Neural cell (in vitro differentiated cells): Measurements from ENCODE around the gene RBFOX2. TPM values are rescaled to one million over a fixed set of nuclear protein-coding genes. Genes with fewer than 3 reads are reported as not detected.

Experiments used
- H2AFZ ChIP-seq: fragments of 200-600, 300-800 bp; sonication (generic), shearing (Covaris generic); 2 replicates; pipeline ENCODE4 v1.6.0; 2014; ENCODE audit warnings: low read depth, mild to moderate bottlenecking, antibody characterized with exemption, low read length, moderate library complexity
- H3F3A ChIP-seq: fragments of 200-600 bp; shearing (Covaris generic); 2 replicates; pipeline ENCODE4 v1.6.1; 2016; ENCODE audit warnings: mild to moderate bottlenecking, moderate library complexity, mixed read lengths, antibody characterized with exemption, low read length; ENCODE audit not compliant: insufficient read depth, poor library complexity, severe bottlenecking
- H3K27ac ChIP-seq: fragments of 200-600, 300-800 bp; sonication (generic), shearing (Covaris generic); 2 replicates; pipeline ENCODE4 v1.5.1; 2014; ENCODE audit warnings: mild to moderate bottlenecking, low read length, moderate library complexity
- H3K27me3 ChIP-seq: fragments of 300-800, 200-600 bp; sonication (generic), shearing (Covaris generic); 2 replicates; pipeline ENCODE4 v1.6.0; 2014; ENCODE audit warnings: mild to moderate bottlenecking, low read depth, low read length, moderate library complexity; ENCODE audit not compliant: insufficient read depth
- H3K36me3 ChIP-seq: fragments of 300-800, 200-600 bp; sonication (generic), shearing (Covaris generic); 2 replicates; pipeline ENCODE4 v1.5.1; 2014; ENCODE audit warnings: mild to moderate bottlenecking, antibody characterized with exemption, low read length, moderate library complexity; ENCODE audit not compliant: insufficient read depth
- H3K4me2 ChIP-seq: fragments of 300-800, 200-600 bp; sonication (generic), shearing (Covaris generic); 2 replicates; pipeline ENCODE4 v1.6.0; 2014; ENCODE audit warnings: mild to moderate bottlenecking, low read length
- H3K4me3 ChIP-seq: fragments of 300-800, 200-600 bp; sonication (generic), shearing (Covaris generic); 2 replicates; pipeline ENCODE4 v1.5.1; 2014; ENCODE audit warnings: mild to moderate bottlenecking, low read length, moderate library complexity
- H3K79me2 ChIP-seq: fragments of 200-600 bp; shearing (Covaris generic); replicated peaks from 2 replicates; pipeline ENCODE4 v1.6.0; 2014; ENCODE audit warnings: mild to moderate bottlenecking, low read length, moderate library complexity; ENCODE audit not compliant: insufficient read depth
- H3K9ac ChIP-seq: fragments of 300-800, 200-600 bp; sonication (generic), shearing (Covaris generic); 2 replicates; pipeline ENCODE4 v1.6.1; 2016; ENCODE audit warnings: mild to moderate bottlenecking, low read length, mixed read lengths
- H3K9me2 ChIP-seq: fragments of 200-600 bp; shearing (Covaris generic); 2 replicates; pipeline ENCODE4 v1.6.1; 2016; ENCODE audit warnings: mild to moderate bottlenecking, low read length, mixed read lengths; ENCODE audit not compliant: insufficient read depth
- H3K9me3 ChIP-seq: fragments of 200-600, 300-800 bp; sonication (generic), shearing (Covaris generic); 2 replicates; pipeline ENCODE4 v1.6.1; 2016; ENCODE audit warnings: mild to moderate bottlenecking, mixed run types, low read length, moderate library complexity, mixed read lengths
- H4K20me1 ChIP-seq: fragments of 200-600 bp; shearing (Covaris generic); 2 replicates; pipeline ENCODE4 v1.6.1; 2016; ENCODE audit warnings: mild to moderate bottlenecking, mixed run types; ENCODE audit not compliant: insufficient read depth
- EP300 ChIP-seq: fragments of 450-650 bp; conservative IDR thresholded peaks from 2 replicates; pipeline ENCODE4 v1.6.1; 2014; ENCODE audit warnings: antibody characterized with exemption, mild to moderate bottlenecking, moderate library complexity; ENCODE audit not compliant: poor library complexity, severe bottlenecking
- EZH2 ChIP-seq: fragments of 200-600, 300-800 bp; shearing (Covaris generic), sonication (generic); IDR thresholded peaks from 2 replicates; pipeline ENCODE4 v1.6.1; 2014; ENCODE audit warnings: antibody characterized with exemption, low read length, borderline replicate concordance, mild to moderate bottlenecking; ENCODE audit not compliant: insufficient read depth, poor library complexity, severe bottlenecking
- MXI1 ChIP-seq: fragments of 450-650 bp; conservative IDR thresholded peaks from 2 replicates; pipeline ENCODE4 v1.6.1; 2014; ENCODE audit warnings: antibody characterized with exemption, mild to moderate bottlenecking; ENCODE audit not compliant: poor library complexity, severe bottlenecking
- POLR2AphosphoS5 ChIP-seq: IDR thresholded peaks from 2 replicates; pipeline ENCODE4 v1.6.1; 2012
- RAD21 ChIP-seq: fragments of 450-650 bp; conservative IDR thresholded peaks from 2 replicates; pipeline ENCODE4 v1.6.1; 2014; ENCODE audit warnings: antibody characterized with exemption, mild to moderate bottlenecking, moderate library complexity
- SMC3 ChIP-seq: fragments of 450-650 bp; conservative IDR thresholded peaks from 2 replicates; pipeline ENCODE4 v1.6.1; 2014; ENCODE audit warnings: antibody characterized with exemption, mild to moderate bottlenecking, moderate library complexity; ENCODE audit not compliant: poor library complexity
- TAF1 ChIP-seq: IDR thresholded peaks from 2 replicates; pipeline ENCODE4 v1.6.1; 2012; ENCODE audit warnings: low read depth
- polyA plus RNA-seq: library from polyadenylated mRNA; depleted of rRNA; stranded (reverse); fragments of >200 nt; gene quantifications from 2 replicates; pipeline ENCODE4 v1.2.3, GENCODE V29; 2014
- TF ChIP-seq, protein P1 (sequence below): fragments of 450-650 bp; IDR thresholded peaks from 2 replicates; pipeline ENCODE4 v1.5.1; 2014; ENCODE audit warnings: antibody characterized with exemption, mild to moderate bottlenecking, moderate library complexity; ENCODE audit not compliant: poor library complexity, severe bottlenecking
- TF ChIP-seq, protein P2 (sequence below): IDR thresholded peaks from 2 replicates; pipeline ENCODE4 v1.6.1; 2012; ENCODE audit warnings: borderline replicate concordance

RBFOX2 gene
- polyA plus RNA-seq, 1 donor from 2014 or later, result 529 TPM

DNA sequence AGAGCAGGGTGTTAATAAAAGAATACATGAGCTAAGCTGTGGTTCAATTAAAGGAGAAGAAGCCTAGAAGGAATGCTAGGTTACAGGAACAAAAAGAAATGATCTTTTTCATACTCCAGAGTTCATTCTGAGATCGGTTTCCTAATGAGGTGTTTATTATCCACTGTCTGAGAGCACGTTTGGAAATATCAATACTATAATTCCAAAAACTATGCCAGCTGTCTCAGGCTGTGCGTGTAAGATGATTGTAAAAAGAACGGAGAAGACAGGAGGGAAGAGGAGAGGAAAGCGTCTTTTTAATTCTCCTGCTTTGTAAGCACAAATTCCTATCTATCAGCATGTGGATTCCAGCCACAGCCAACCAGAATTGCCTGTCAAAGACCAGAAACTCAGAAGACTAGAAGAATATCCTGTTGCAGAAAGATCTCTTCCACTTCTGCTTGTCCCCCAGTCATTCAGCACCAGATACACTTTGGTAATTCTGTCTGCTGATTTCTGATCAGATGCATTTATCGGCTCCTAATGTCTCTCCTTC, 285.2 kb downstream of the RBFOX2 start:
- Histone ChIP-seq H3F3A (no peaks in the 10 kb centered on the region), H3K27me3 (no peaks in the 10 kb centered on the region), H3K4me2 (no peak overlapping the region), H3K36me3 (peaks cover 27% of the 10 kb centered on the region), H3K9me2 (no peaks in the 10 kb centered on the region), H2AFZ (no peak overlapping the region), H3K4me3 (no peak overlapping the region), H3K27ac (no peak overlapping the region), H3K9ac (no peak overlapping the region), H3K9me3 (no peaks in the 10 kb centered on the region), H4K20me1 (no peaks in the 10 kb centered on the region), H3K79me2 (no peaks in the 10 kb centered on the region)
- TF ChIP-seq TAF1 (no peak), MXI1 (no peak), POLR2AphosphoS5 (no peak), RAD21 (no peak), SMC3 (no peak), EP300 (no peak), EZH2 (no peak)
- TF ChIP-seq, protein P1, sequence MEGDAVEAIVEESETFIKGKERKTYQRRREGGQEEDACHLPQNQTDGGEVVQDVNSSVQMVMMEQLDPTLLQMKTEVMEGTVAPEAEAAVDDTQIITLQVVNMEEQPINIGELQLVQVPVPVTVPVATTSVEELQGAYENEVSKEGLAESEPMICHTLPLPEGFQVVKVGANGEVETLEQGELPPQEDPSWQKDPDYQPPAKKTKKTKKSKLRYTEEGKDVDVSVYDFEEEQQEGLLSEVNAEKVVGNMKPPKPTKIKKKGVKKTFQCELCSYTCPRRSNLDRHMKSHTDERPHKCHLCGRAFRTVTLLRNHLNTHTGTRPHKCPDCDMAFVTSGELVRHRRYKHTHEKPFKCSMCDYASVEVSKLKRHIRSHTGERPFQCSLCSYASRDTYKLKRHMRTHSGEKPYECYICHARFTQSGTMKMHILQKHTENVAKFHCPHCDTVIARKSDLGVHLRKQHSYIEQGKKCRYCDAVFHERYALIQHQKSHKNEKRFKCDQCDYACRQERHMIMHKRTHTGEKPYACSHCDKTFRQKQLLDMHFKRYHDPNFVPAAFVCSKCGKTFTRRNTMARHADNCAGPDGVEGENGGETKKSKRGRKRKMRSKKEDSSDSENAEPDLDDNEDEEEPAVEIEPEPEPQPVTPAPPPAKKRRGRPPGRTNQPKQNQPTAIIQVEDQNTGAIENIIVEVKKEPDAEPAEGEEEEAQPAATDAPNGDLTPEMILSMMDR, result no peak
- TF ChIP-seq, protein P2, sequence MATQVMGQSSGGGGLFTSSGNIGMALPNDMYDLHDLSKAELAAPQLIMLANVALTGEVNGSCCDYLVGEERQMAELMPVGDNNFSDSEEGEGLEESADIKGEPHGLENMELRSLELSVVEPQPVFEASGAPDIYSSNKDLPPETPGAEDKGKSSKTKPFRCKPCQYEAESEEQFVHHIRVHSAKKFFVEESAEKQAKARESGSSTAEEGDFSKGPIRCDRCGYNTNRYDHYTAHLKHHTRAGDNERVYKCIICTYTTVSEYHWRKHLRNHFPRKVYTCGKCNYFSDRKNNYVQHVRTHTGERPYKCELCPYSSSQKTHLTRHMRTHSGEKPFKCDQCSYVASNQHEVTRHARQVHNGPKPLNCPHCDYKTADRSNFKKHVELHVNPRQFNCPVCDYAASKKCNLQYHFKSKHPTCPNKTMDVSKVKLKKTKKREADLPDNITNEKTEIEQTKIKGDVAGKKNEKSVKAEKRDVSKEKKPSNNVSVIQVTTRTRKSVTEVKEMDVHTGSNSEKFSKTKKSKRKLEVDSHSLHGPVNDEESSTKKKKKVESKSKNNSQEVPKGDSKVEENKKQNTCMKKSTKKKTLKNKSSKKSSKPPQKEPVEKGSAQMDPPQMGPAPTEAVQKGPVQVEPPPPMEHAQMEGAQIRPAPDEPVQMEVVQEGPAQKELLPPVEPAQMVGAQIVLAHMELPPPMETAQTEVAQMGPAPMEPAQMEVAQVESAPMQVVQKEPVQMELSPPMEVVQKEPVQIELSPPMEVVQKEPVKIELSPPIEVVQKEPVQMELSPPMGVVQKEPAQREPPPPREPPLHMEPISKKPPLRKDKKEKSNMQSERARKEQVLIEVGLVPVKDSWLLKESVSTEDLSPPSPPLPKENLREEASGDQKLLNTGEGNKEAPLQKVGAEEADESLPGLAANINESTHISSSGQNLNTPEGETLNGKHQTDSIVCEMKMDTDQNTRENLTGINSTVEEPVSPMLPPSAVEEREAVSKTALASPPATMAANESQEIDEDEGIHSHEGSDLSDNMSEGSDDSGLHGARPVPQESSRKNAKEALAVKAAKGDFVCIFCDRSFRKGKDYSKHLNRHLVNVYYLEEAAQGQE, result no peak

DNA sequence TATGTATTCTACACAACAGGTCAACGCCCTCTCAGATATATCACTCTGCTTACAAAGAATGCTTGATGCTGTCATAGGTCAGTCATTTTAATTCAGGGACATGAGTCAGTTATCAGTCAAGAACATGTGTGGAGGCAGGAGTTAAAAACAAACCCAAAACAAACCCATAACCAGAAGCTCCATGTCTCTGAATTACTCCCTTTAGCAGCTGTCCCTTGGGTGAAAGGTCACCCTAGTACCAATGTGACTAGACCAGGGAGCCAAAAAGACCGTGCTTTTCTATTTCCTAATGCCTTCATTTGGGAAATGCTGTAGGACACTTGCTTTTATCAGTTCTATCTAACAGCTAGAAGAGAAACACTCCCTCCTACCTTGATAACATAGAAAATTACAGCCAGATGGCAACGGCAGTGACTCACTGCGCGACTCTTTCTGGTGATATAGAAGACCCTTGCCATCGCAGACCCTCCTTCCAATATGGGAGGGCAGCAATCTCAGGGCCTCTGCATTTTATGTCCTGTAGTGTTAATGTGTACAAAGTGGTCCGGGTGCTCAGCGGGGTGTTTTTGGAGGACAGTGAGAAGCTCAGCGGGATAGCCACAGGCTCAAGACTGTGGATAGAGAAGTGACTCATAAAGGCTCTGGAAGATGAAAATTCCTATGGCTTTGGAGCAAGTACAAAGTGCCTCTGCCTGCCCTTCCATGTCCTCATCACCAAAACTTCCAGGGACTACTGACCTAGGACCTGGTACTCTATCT, 286.1 kb downstream of the RBFOX2 start:
- H3K27ac ChIP-seq, result no peak overlapping the region
- no peak overlapping the region for H3K4me3 ChIP-seq
- no peaks in the 10 kb centered on the region for H3K27me3 ChIP-seq
- TF ChIP-seq MXI1 (no peak), EP300 (no peak), EZH2 (no peak), POLR2AphosphoS5 (no peak), RAD21 (no peak), TAF1 (no peak), SMC3 (no peak)
- TF ChIP-seq, protein P2, result no peak
- TF ChIP-seq, protein P1, result no peak
- H3K4me2 ChIP-seq, result no peak overlapping the region
- H3K9me2 ChIP-seq, result no peaks in the 10 kb centered on the region
- no peak overlapping the region for H2AFZ ChIP-seq
- no peaks in the 10 kb centered on the region for H4K20me1 ChIP-seq
- H3K9ac ChIP-seq, result no peak overlapping the region
- no peaks in the 10 kb centered on the region for H3K79me2 ChIP-seq
- no peaks in the 10 kb centered on the region for H3K9me3 ChIP-seq
- peaks cover 23% of the 10 kb centered on the region for H3K36me3 ChIP-seq
- H3F3A ChIP-seq, result no peaks in the 10 kb centered on the region
